ENCODE data around the gene SYF2.
"Not testable (repeated sequence)": the region's sequence is repeated elsewhere in the genome, so short reads cannot be mapped to it uniquely, and the experiment has no call there.

SYF2 gene

GRCh38 chr1:25204797-25205480 lies 27.4 kb downstream of the SYF2 start:
- no peak for DNase-seq

DNA sequence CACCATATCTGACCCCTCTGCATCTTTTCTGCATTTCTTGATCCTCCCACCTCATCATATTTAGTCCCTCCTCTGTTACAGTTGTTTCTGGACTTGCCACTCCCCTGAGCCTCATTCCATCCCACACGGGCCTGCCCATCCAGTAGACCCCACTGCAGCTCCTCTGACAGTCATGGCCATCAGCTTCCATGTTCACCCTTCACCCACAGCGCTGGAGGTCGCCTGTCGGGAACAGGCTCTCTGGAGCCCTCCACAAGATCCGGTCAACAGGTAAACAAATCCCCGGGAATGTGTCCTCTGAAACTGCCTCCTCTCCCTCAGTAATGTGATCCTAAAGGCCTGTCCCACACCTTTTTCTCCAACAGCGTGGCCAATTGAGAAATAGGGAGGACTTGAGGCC lies 31.3 kb downstream of the SYF2 start:
- no peak for DNase-seq

GRCh38 chr1:25199819-25200620 lies 32.3 kb downstream of the SYF2 start:
- DNase-seq: no peak

- no peak for DNase-seq
Measured at GRCh38 chr1:25198663-25199252, 33.5 kb downstream of the SYF2 start.

DNA sequence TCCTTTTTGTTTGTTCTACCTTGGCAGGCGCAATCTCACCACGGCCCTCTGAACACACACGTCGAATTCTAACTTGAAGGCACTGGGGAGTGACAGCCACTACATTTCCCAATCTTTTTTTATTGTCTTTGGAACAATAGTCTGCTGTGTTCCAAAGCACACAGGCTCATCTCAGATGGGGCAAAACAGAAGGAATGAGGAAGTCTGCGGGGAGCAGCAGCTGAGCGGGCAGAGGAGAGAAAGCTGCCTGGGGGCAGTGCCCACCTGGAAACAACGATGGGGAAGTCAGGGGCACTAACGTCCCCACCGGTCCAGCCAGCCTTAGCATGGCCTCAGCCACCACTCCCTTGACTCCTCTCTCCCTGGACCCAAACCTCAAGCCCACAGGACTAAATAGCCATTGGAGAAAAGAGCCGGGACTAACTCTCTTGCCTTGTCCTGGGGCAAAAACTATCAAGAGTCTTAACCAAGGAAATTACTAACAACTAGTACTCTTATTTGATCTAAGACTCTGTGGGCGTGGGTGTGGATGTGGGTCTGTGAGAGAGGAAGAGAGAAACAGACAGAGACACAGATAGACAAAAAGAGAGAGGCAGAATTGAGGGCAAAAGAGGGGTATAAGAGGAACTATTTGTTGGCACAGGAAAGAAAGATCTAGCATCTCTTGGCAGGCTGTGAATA lies 34.2 kb downstream of the SYF2 start:
- DNase-seq: no peak

DNA sequence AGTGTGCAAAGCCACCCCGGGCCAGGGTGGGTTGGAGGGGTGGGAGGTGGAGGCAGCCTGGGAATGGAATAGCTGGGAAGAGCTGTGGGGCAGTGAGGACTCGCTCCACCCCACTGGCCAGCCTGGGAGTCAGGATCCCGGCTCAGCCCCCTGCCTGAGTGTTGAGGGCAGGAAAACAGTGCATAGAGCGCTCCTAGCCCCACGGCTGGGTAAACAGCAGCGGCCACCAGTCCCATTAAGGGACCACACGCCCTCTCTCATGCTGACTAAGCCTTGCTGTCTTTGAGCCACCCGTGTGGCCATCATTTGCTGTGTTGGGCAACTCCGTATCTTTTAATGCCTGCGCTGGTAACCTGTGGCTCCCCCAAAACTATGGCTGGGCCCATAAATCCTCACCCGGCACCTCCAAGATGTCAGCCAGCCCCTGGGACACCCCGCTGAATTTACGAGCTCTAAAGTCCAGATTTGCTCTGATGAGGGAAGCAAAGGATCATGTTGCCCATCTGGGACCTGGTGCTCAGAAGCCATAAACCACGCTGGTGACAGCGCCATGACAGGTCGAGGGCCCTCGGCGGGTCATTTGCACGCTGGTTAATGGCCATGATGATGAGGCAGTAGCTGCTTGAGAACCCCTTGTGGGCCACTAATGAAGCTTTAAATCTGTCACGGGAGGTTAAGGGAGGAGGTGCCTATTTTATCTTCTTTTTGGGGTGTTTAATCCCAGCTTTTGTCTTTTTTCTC lies 34.9 kb downstream of the SYF2 start:
- no peak for DNase-seq

GRCh38 chr1:25196830-25197229 lies 35.5 kb downstream of the SYF2 start:
- DNase-seq: no peak

DNA sequence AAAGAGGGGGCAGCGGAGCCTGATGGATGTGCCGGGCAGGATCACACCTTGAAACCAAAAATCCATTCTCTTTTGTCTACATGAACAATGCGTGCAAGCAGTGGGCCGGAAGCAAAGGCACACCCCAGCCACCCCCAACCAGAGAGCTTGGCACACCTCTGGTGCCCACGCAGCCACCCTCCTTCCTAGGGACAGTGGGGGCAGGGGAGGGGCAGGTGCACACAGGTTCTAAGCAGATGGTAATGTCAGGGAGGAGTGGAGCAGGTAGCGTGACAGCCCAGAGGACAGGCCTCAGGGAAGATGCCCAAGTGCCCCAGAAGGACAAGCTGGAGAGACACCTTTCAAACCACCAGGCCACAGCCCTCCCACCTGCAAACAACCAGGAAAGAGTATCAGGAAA lies 36.5 kb downstream of the SYF2 start:
- no peak for DNase-seq

DNA sequence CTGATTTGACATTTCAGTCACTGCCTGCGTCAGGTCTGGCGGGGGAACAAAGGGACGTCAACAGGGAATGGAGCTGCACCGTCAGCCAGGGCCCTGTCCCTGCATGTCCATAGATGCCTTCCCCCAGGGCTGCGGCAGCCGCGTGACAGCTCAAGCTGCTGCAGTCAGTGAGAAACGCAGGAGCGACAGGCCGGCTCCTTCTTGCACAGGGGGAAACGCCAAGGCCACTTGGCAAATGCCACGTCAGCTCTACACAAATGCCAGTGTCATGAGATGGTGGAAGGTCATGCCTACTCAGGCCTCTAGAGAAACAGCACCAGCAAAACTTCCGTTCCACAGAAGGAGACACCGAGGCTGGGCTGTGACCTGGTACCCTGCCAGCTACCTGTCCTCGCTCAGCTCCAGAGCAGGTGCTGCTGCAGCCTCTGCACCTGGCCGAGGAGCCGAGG lies 37.7 kb downstream of the SYF2 start:
- no peak for DNase-seq

GRCh38 chr1:25194054-25194453 lies 38.2 kb downstream of the SYF2 start:
- DNase-seq: no peak

DNA sequence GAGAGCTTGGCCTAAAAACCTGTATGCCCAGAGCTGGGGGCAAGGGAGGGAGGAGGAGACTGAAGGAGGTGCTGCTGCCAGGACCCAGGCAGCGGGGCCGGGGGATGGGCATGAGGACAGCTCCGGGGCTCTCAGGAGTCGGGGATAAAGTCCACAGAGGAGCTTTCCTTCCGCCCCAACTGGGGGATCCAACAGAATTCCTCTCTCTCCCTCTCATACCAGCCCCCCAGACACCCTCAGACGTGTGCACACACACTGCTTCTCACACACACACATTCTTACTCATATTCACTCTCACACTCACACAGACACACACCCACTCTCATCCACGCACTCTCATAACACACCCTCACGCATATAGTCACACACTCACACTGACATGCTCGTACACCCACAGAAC lies 39.1 kb downstream of the SYF2 start:
- DNase-seq: no peak

- DNase-seq: no peak
Measured at GRCh38 chr1:25192154-25192553, 40.1 kb downstream of the SYF2 start.

DNA sequence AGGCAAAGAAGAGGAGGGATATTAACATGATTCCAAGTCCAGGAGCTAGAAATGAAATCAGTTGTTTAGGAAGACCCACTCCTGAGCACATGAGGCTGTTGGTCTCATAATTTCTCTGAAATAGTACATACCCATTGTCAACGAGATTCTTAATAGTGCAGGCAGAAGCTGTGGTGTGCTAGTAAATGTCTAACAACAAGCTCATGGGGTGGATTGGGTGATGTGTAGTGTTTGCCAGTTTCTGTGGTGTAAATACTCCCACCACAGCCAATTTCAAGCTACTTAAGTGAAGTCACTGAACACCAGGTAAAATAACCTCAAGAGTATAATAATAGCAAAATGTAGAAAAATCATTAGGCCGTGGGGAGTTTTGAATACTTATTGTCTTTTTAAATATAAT lies 42.0 kb downstream of the SYF2 start:
- no peak for DNase-seq

- not testable (repeated sequence) for DNase-seq
Measured at GRCh38 chr1:25187904-25188303, 44.4 kb downstream of the SYF2 start.

DNA sequence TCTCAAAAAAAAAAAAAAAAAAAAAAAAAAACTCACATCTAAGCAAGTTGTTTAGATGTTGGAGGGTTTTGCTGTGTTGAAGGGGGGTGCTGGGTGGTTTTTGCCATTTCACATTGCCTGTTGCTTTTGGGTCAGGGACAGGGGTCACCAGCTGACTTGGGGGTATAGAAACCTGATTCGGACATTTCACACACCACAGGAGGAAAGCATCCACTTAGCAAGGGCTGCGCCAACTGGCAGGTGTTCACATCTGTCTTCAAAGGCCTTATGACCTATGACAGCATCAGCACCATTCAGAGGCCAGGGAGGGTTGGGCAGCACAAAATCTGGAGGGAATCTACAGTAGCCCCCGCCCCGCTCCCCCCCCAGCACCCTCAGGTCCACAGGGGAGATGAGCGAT lies 45.2 kb downstream of the SYF2 start:
- no peak for DNase-seq

- no peak for DNase-seq
Measured at GRCh38 chr1:25186161-25187007, 45.9 kb downstream of the SYF2 start.

GRCh38 chr1:25185409-25186160 lies 46.7 kb downstream of the SYF2 start:
- DNase-seq: no peak

- peak; percentile 28 for DNase-seq
Measured at GRCh38 chr1:25184001-25184762, 48.1 kb downstream of the SYF2 start.

DNA sequence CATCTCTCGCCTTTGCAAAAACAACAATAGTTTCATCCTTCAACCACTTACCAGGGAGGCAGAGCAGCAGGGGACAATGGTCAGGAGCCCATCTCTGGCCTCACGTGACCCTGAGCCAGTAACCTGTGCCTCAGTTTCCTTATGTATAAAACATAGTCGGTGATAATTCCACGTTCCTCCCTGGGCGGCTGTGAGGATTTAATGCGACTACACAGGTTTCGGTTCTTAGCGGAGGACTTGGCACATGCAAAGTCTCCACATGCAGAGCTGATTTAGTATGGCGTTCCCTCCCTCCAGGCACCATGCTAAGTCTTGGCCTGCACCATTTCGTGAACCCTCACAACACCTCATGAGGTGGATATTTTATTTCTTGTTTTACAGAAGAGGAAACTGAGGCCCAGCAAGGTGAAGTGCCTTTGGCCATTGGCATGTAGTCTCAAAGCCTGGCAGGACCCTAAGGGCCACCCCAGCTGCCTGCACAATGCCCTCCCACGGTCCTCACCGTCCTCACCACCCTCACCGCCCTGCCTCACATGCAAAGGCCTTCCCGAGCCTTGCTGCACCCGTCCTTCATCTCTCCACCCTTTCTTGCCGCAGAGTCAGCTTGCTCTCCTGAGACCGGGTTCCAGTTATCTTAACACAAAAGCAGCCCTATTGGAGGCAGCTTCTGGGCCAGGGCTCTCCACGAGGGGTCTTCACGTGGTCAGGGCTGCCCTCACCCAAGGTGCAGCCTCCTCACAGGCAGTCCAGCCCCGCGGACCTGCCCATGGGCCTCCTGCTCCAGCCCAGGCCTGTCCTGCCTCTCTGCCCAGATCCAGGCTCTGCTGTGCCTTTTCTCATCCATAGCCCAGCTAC lies 48.9 kb downstream of the SYF2 start:
- peak; percentile 26 for DNase-seq

All from activated CD8-positive, alpha-beta memory T cell treated with anti-CD3 and anti-CD28 coated beads, Interleukin-2, amount 50 U/mL, for 48 hours (primary cell).